ENCODE data around the gene ZNF512B.

DNA sequence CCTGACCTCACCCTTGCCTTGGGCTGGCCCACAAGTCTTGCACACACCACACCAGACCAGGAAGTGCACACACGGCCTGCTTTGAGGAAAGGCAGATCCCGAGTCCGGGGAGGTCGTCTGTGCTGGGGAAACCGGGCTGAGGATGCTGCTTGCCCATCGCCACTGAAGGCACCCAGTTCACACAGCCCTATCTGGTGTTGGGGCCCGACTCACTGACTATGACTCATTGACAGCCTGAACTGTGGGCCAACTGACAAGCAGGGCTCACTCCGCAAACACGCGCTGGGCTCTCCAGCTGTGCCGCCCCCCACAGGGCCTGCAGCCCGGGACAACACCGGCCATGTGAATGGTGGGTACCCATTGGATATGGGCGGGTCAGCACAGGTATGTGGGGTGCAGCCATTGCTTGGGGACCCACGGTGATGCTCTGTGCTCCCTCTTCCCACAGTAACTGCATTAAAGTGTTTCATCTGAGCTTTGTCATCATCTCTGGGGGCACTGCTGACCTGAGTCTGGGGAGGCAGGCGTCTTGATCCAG lies 8.1 kb upstream of the ZNF512B start:
- TF ChIP-seq, protein P1, sequence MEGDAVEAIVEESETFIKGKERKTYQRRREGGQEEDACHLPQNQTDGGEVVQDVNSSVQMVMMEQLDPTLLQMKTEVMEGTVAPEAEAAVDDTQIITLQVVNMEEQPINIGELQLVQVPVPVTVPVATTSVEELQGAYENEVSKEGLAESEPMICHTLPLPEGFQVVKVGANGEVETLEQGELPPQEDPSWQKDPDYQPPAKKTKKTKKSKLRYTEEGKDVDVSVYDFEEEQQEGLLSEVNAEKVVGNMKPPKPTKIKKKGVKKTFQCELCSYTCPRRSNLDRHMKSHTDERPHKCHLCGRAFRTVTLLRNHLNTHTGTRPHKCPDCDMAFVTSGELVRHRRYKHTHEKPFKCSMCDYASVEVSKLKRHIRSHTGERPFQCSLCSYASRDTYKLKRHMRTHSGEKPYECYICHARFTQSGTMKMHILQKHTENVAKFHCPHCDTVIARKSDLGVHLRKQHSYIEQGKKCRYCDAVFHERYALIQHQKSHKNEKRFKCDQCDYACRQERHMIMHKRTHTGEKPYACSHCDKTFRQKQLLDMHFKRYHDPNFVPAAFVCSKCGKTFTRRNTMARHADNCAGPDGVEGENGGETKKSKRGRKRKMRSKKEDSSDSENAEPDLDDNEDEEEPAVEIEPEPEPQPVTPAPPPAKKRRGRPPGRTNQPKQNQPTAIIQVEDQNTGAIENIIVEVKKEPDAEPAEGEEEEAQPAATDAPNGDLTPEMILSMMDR (IDR thresholded peaks at IDR 0.05): no peak
- no peak for TF ChIP-seq POLR2A (IDR thresholded peaks at IDR 0.05; ENCODE audit: low read length)
- TF ChIP-seq RNF2 (IDR thresholded peaks at IDR 0.05; ENCODE audit: borderline replicate concordance, low read depth): no peak
- no peak; a peak in 1 of 5 replicates for TF ChIP-seq JUN (IDR thresholded peaks at IDR 0.05)

Data from A549 (cell line).